Measurements from ENCODE around the gene RAD51B. TPM values are rescaled to one million over a fixed set of nuclear protein-coding genes. Genes with fewer than 3 reads are reported as not detected.

Gene RAD51B
- total and polyA plus RNA-seq, 4 donors, result 2.5 to 95.0 (median 9.6) TPM

GRCh38 chr14:68530443-68530842, 710.9 kb downstream of the RAD51B start:
- H3K27ac ChIP-seq (ENCODE audit: low read depth in 1 of 2, low read length in 1 of 2), result no peak overlapping the region
- H3K27me3 ChIP-seq (ENCODE audit: control insufficient read depth in 3 of 3, insufficient read depth in 3 of 3, low read length in 2 of 3), result no peaks in the 10 kb centered on the region
- H3K9ac ChIP-seq (ENCODE audit: insufficient read depth in 1 of 2, low read length in 2 of 2), result no peak overlapping the region
- peaks cover 0 to 4% (median under 1%) of the 10 kb centered on the region in 4 donors for H3K9me3 ChIP-seq (ENCODE audit: control insufficient read depth in 4 of 4, insufficient read depth in 3 of 4, low read length in 3 of 4)
- DNase-seq, result no peak
- TF ChIP-seq, protein P1, sequence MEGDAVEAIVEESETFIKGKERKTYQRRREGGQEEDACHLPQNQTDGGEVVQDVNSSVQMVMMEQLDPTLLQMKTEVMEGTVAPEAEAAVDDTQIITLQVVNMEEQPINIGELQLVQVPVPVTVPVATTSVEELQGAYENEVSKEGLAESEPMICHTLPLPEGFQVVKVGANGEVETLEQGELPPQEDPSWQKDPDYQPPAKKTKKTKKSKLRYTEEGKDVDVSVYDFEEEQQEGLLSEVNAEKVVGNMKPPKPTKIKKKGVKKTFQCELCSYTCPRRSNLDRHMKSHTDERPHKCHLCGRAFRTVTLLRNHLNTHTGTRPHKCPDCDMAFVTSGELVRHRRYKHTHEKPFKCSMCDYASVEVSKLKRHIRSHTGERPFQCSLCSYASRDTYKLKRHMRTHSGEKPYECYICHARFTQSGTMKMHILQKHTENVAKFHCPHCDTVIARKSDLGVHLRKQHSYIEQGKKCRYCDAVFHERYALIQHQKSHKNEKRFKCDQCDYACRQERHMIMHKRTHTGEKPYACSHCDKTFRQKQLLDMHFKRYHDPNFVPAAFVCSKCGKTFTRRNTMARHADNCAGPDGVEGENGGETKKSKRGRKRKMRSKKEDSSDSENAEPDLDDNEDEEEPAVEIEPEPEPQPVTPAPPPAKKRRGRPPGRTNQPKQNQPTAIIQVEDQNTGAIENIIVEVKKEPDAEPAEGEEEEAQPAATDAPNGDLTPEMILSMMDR (IDR thresholded peaks at IDR 0.05; ENCODE audit: control extremely low read depth, extremely low read depth), result no peak
- H3K4me1 ChIP-seq (ENCODE audit: control insufficient read depth in 5 of 5, insufficient read depth in 5 of 5, low read length in 5 of 5), result peaks cover 0 to 8% (median 2%) of the 10 kb centered on the region in 5 donors
- ATAC-seq (ENCODE audit: insufficient read depth, low FRiP score), result no peak
- no peaks in the 10 kb centered on the region for H3K36me3 ChIP-seq (ENCODE audit: control insufficient read depth in 4 of 4, insufficient read depth in 4 of 4, low read length in 4 of 4)
- no peak overlapping the region for H3K4me3 ChIP-seq
- WGBS, 2 donors, result 97 to 100% methylated on average over 1 of the region's 1 CpG

GRCh38 chr14:68532496-68532895, 712.9 kb downstream of the RAD51B start:
- Histone ChIP-seq H3K4me1 (ENCODE audit: control insufficient read depth in 5 of 5, insufficient read depth in 5 of 5, low read length in 5 of 5) (no peaks in the 10 kb centered on the region), H3K27me3 (ENCODE audit: control insufficient read depth in 3 of 3, insufficient read depth in 3 of 3, low read length in 2 of 3) (no peaks in the 10 kb centered on the region), H3K27ac (ENCODE audit: low read depth in 1 of 2, low read length in 1 of 2) (no peak overlapping the region), H3K36me3 (ENCODE audit: control insufficient read depth in 4 of 4, insufficient read depth in 4 of 4, low read length in 4 of 4) (no peaks in the 10 kb centered on the region), H3K4me3 (no peak overlapping the region), H3K9me3 (ENCODE audit: control insufficient read depth in 4 of 4, insufficient read depth in 3 of 4, low read length in 3 of 4) (peaks cover 0 to 4% (median under 1%) of the 10 kb centered on the region in 4 donors), H3K9ac (ENCODE audit: insufficient read depth in 1 of 2, low read length in 2 of 2) (no peak overlapping the region)
- TF ChIP-seq, protein P1 (IDR thresholded peaks at IDR 0.05; ENCODE audit: control extremely low read depth, extremely low read depth), result no peak
- ATAC-seq (ENCODE audit: insufficient read depth, low FRiP score) (no peak), DNase-seq (no peak)

GRCh38 chr14:68534276-68534675, 714.7 kb downstream of the RAD51B start:
- Histone ChIP-seq H3K4me3 (no peak overlapping the region), H3K9me3 (ENCODE audit: control insufficient read depth in 4 of 4, insufficient read depth in 3 of 4, low read length in 3 of 4) (peaks cover 0 to 4% (median under 1%) of the 10 kb centered on the region in 4 donors), H3K27me3 (ENCODE audit: control insufficient read depth in 3 of 3, insufficient read depth in 3 of 3, low read length in 2 of 3) (no peaks in the 10 kb centered on the region), H3K9ac (ENCODE audit: insufficient read depth in 1 of 2, low read length in 2 of 2) (no peak overlapping the region), H3K4me1 (ENCODE audit: control insufficient read depth in 5 of 5, insufficient read depth in 5 of 5, low read length in 5 of 5) (peaks cover 0 to 9% (median 3%) of the 10 kb centered on the region in 5 donors), H3K36me3 (ENCODE audit: control insufficient read depth in 4 of 4, insufficient read depth in 4 of 4, low read length in 4 of 4) (no peaks in the 10 kb centered on the region), H3K27ac (ENCODE audit: low read depth in 1 of 2, low read length in 1 of 2) (no peak overlapping the region)
- TF ChIP-seq, protein P1 (IDR thresholded peaks at IDR 0.05; ENCODE audit: control extremely low read depth, extremely low read depth), result no peak
- DNase-seq (no peak), ATAC-seq (ENCODE audit: insufficient read depth, low FRiP score) (no peak)
- 97 to 98% methylated on average over 3 of the region's 3 CpGs for WGBS, 2 donors

GRCh38 chr14:68535404-68536017, 715.9 kb downstream of the RAD51B start:
- Histone ChIP-seq H3K9ac (ENCODE audit: insufficient read depth in 1 of 2, low read length in 2 of 2) (no peak overlapping the region), H3K27me3 (ENCODE audit: control insufficient read depth in 3 of 3, insufficient read depth in 3 of 3, low read length in 2 of 3) (no peaks in the 10 kb centered on the region), H3K27ac (ENCODE audit: low read depth in 1 of 2, low read length in 1 of 2) (peak overlapping the region in 1 of 2 donors; percentile 46), H3K4me3 (no peak overlapping the region), H3K36me3 (ENCODE audit: control insufficient read depth in 4 of 4, insufficient read depth in 4 of 4, low read length in 4 of 4) (no peaks in the 10 kb centered on the region), H3K4me1 (ENCODE audit: control insufficient read depth in 5 of 5, insufficient read depth in 5 of 5, low read length in 5 of 5) (peaks cover 0 to 16% (median 10%) of the 10 kb centered on the region in 5 donors), H3K9me3 (ENCODE audit: control insufficient read depth in 4 of 4, insufficient read depth in 3 of 4, low read length in 3 of 4) (peaks cover 0 to 1% (median 0%) of the 10 kb centered on the region in 4 donors)
- TF ChIP-seq, protein P1 (IDR thresholded peaks at IDR 0.05; ENCODE audit: control extremely low read depth, extremely low read depth), result no peak
- ATAC-seq (ENCODE audit: insufficient read depth, low FRiP score), result no peak
- no peak for DNase-seq
- WGBS, 2 donors, result 91 to 95% methylated on average over 5 of the region's 5 CpGs
